NCI-H2227 treated with DMSO at 0.1 percent for 48 hours (cell line): ENCODE measurements around the gene HLF.
"Not testable (repeated sequence)": the region's sequence is repeated elsewhere in the genome, so short reads cannot be mapped to it uniquely, and the experiment has no call there.

ENCODE experiments used
- DNase-seq: peaks from one replicate; lab custom pipeline; 2025; lab: John Stamatoyannopoulos, UW

Gene HLF

GRCh38 chr17:55312852-55313251, 48.1 kb downstream of the HLF start:
- no peak for DNase-seq

- no peak for DNase-seq
Observed at GRCh38 chr17:55314061-55314783, 49.5 kb downstream of the HLF start.

GRCh38 chr17:55314784-55315491, 50.2 kb downstream of the HLF start:
- no peak for DNase-seq

DNA sequence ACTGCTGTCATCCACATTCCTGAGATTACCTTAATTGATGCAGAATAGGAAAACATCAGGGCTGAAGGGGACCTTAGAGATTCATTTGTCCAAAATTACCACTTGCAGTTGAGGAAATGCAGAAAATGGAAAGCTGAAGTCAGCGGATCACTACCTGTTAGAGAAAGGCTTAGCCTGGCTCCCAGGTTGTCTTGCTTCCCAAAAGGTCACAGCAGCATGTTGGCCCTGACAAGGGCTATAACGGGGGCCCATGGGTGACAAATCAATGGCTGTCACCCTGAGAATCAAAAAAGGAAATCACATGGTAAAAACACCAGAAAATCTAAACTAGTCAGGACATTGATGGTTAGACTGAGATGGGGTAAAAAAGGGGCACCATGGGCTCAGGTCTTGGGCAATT, 51.7 kb downstream of the HLF start:
- DNase-seq: no peak

DNA sequence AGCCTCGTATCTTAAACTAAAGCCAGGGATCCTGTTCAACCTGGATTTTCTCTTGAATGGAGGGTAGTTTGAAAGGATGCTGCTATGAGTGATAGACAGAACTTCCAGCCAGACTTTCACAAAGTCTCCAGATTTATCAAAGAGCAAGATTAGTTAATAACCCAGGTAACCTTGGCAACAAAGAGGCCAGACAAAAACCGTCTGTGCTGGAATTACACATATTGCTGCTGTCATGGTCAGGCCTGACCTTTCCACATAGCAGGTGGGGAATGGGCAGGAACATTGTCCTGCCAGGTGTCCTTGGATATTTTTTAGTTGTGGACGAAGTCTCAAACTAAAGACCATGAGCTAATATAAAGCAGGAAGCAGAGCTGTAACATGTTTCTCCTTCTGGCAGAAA, 52.5 kb downstream of the HLF start:
- DNase-seq: no peak

DNA sequence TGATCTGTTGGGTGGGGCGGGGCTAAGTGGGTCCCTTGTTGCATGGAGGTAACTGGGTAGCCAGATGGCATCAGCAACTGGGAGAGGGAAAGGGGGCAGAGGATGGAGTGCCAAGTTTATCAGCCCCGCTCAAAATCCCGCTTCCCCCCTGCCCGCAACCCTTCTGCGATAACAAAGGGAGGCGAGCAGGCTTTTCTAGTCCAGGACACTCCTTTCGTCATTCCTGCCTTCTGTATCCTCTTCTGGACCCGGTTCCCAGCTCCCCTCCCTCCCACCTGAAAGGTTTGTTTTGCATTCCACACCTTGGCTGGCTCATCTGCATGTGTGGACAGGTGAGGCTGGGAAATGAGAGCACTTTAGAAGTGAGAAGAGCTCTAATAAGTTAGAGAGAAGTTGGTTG, 53.3 kb downstream of the HLF start:
- DNase-seq: no peak

- no peak for DNase-seq
Observed at GRCh38 chr17:55318715-55319487, 54.1 kb downstream of the HLF start.

- no peak for DNase-seq
Observed at GRCh38 chr17:55319933-55320593, 55.3 kb downstream of the HLF start.

- no peak for DNase-seq
Observed at GRCh38 chr17:55320594-55321426, 56.0 kb downstream of the HLF start.

- DNase-seq: no peak
Observed at GRCh38 chr17:55321427-55322060, 56.8 kb downstream of the HLF start.

GRCh38 chr17:55322453-55322985, 57.8 kb downstream of the HLF start:
- no peak for DNase-seq

DNA sequence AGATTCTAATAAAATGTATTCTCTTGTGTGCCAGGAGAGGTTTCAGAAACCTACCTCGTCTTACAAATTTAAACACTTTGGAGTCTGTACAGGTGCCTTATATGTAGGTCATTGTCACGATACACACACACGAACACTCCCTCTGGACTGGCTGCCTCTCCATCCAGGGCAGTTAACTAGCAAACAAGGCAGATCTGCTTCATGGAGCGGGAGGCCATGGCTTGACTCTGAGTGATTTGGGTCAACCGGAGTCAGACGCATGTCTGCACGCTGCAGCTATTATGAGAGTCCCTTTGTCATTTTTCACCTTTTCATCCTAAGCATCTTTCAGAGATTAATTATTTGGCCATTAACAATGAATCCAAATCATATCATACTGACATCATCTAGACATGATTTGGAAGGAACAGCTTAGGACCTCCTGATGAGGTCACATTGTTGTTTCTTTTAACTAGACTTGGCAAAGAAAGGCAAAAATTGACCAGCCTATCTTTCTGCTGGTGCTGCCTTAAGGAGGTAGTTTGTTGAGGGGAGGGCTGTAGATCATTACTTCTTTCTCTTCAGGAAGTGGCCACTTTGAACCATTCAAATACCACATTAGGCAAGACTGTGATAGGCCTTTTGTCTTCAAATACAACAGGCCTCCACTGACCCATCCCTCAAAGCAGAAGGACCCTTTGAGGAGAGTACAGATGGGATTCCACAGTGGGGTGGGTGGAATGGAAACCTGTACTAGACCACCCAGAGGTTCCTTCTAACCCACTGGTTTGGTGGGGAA, 58.9 kb downstream of the HLF start:
- no peak for DNase-seq

DNA sequence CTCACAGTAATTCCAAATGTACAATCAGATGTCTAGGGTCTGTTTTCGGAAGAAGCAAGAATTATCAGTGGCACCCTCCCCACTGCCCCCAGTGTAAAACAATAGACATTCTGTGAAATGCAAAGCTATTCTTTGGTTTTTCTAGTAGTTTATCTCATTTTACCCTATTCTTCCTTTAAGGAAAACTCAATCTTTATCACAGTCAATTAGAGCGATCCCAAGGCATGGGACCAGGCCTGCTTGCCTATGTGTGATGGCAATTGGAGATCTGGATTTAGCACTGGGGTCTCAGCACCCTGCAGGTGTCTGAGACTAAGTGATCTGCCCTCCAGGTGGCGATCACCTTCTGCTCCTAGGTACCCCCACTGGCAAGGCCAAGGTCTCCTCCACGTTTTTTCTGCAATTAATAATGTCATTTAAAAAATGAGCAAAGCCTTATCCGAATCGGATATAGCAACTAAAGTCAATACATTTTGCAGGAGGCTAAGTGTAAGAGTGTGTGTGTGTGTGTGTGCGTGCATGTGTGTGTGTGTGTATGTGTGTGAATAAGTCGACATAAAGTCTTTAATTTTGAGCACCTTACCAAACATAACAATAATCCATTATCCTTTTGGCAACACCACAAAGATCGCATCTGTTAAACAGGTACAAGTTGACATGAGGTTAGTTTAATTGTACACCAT, 59.7 kb downstream of the HLF start:
- DNase-seq: no peak

DNA sequence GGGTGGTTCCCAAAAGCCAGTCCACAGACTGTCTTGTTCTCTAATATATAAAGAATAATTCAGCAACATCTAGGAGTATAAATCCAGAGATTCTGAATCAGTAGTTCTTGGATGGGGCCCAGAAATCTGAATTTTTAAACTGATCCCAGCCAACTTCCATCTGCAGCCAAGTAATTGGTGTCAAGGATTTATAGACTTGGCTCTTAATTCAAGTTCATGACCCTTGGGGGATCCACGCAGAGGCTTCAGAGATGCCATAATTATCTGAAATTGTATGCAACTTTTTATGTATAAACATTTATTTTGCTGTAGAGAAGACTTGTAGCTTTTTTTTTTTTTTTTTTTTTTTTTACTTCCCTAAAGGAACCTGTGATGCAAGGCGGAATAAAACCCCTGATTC, 60.6 kb downstream of the HLF start:
- no peak for DNase-seq

DNA sequence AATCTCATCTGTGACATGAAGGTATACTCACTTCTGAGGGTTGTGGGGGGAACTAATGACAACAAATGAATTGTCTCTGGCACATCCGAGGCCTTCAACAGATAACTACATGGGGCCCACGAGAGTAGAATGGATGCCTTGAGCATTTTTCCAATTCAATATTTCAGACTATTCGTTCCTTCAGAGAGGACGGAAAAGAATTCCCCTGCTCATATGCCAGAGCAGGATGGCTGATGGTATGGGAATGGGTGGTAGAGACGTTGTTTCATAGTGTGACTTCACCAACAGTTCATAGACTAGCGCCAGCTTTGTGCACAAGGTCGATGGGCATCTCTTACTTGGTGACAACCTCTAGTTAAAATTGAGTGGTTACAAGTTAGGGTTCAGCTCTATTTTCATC, 61.3 kb downstream of the HLF start:
- DNase-seq: no peak

DNA sequence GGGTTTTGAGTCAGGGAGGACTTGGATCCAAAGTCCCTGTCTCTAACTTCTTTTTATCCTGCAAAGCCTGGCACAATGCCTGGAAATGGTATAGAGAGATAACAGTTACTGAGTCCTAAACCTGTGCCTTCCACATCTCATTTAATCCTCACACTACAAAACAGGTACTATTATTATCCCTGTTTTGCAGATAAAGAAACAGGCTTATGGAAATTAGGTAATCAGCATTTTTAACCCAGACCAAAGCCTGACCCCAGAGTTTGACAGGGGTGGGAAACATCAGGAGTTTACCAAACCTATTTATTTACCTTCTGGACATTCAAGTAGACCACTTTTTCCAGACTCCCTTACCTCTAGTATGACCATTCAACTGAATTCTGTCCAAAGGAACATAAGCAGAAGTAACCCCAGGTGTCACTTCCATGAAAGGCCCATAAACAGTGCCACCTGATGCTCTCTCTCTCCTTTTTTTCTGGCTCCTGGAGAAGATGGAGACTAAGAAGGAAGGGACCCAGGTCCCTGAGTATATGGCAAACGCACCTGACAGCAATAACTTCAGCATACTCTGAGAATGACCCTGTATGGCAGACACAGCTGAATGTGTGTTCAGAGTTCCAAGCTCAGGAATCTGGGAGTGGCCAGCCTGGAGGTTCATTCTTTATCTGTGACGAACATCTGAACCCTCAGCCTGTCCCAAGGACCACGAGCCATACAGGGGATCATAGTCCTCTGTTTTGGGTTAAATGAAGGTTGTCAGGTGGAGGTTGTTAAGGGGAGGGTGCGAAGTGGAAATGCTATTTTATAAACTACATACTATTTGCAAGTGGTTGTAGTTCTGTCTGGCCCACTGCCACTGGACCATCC, 62.7 kb downstream of the HLF start:
- no peak for DNase-seq

DNA sequence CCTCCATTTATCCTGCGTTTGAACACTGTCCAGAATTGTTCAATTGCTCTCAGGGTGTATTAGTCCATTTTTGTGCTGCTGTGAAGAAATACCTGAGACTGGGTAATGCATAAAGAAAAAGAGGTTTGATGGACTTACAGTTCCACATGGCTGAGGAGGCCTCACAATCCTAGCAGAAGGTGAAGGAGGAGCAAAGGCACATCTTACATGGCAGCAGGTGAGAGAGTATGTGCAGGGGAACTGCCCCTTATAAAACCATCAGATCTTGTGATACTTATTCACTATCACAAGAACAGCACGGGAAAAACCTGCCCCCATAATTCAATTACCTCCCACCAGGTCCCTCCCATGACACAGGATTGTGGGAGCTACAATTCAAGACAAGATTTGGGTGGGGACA, 63.8 kb downstream of the HLF start:
- DNase-seq: not testable (repeated sequence)

DNA sequence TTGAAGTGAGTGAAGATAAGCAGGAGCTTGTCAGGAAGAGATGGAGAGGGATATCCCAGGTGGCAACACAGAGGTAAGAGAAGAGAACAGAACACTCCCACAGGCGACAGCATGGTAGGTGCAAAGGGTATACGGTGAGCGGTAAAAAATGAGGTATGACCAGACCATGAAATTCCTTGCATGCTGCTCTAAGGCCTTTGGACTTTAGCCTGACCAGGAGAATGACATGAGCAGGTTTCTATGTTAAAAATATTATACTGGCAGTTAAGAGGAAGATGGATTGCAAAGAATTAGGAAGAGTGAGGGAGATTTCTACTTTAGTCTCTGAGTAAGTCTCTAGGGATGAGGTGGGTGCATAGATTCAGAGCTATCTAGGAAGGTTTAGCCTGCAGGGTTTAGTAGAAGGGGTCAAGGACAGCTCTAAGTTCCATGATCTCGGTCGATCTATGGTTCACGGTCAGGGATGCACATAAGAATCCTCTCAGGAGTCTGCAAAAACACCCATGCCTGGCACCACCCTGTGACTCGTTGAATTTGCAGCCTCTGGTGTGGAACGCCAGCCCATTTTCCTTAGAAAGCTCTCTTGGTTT, 65.7 kb downstream of the HLF start:
- no peak for DNase-seq
